Activated CD4-positive, alpha-beta T cell treated with anti-CD3 and anti-CD28 coated beads for 36 hours (primary cell): ENCODE results near the gene ZNF879. TPM values are rescaled to one million over a fixed set of nuclear protein-coding genes. Genes with fewer than 3 reads are reported as not detected.

Experiments used
- ATAC-seq: fragments of 200-7000 bp; cut with Tn5 transposase; one replicate; pipeline ENCODE4 v1.10.0; 2021; ENCODE audit warnings: mild to moderate bottlenecking, moderate library complexity
- CTCF ChIA-PET: fragments of 350-600 bp; sonication (Branson Sonifier 250); formaldehyde crosslinking; loops from one replicate; lab custom pipeline; 2021; ENCODE audit warnings: antibody characterized with exemption; lab: Charles Lee
- POLR2A ChIA-PET: fragments of 350-600 bp; sonication (Branson Sonifier 250); formaldehyde crosslinking; loops from one replicate; lab custom pipeline; 2021; ENCODE audit warnings: antibody characterized with exemption, inconsistent platforms; lab: Charles Lee
- DNase-seq: peaks from one replicate; pipeline ENCODE4 v3.0.0-alpha.2; 2020
- H3K27ac Mint-ChIP-seq: one replicate; pipeline ENCODE4 v1.8.0; 2021; ENCODE audit warnings: mixed read lengths
- H3K27me3 Mint-ChIP-seq: one replicate; pipeline ENCODE4 v1.8.0; 2021; ENCODE audit warnings: mixed read lengths
- H3K36me3 Mint-ChIP-seq: one replicate; pipeline ENCODE4 v1.8.0; 2021; ENCODE audit warnings: low read depth, mixed read lengths
- H3K4me1 Mint-ChIP-seq: one replicate; pipeline ENCODE4 v1.8.0; 2021; ENCODE audit warnings: mixed read lengths
- H3K4me3 Mint-ChIP-seq: one replicate; pipeline ENCODE4 v1.8.0; 2021; ENCODE audit warnings: mild to moderate bottlenecking, moderate library complexity, mixed read lengths
- H3K9me3 Mint-ChIP-seq: one replicate; pipeline ENCODE4 v1.8.0; 2021; ENCODE audit warnings: low read depth, mixed read lengths
- intact Hi-C, 2 experiments: fragments of 100-400 bp; cut with DNase I in 1 of 2; cut with micrococcal nuclease in 1 of 2; formaldehyde crosslinking; loops; one replicate each; pipeline versions ENCODE4 v1.14.2 to v1.15.1; 2022 to 2024; cut with DNase I, micrococcal nuclease
- total RNA-seq, 2 experiments: library from RNA; stranded (reverse); gene quantifications; one replicate each; pipeline ENCODE4 v1.2.3, GENCODE V29; 2021

Gene ZNF879
- total RNA-seq, 2 experiments from 2014 or later: 2.1 to 3.2 TPM

DNA sequence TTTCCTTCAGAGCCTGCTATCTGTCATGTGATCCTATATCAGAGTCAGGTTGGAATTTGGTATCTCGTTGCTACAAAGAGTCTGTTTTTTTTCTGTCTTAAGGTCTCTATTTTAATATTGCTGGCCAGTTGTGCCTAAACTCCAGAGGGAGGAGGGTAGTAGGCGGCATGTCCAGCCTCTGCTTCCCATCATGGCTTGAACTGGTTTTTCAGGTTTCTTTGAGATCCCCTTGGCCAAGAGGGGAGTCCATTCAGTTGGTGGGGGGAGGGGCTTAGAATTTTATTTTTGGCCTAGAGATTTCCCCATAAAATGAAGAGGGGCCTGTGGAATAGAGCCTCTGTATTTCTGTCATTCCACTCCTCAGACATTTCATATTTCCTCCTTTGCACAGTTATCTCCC is 21.2 kb downstream of the ZNF879 start:
- ATAC-seq (no peak), DNase-seq (no peak)
- ChIA-PET CTCF (no interaction called here), POLR2A (no interaction called here)
- Mint-ChIP-seq H3K9me3 (peaks cover 24% of the 10 kb centered on the region), H3K4me3 (no peak overlapping the region), H3K4me1 (no peaks in the 10 kb centered on the region), H3K27ac (no peak overlapping the region), H3K36me3 (peaks cover 4% of the 10 kb centered on the region), H3K27me3 (peaks cover 2% of the 10 kb centered on the region)
- intact Hi-C loops: no loop called here

- ChIA-PET CTCF (no interaction called here), POLR2A (no interaction called here)
- DNase-seq: no peak
- H3K4me3 Mint-ChIP-seq: no peak overlapping the region
- no peaks in the 10 kb centered on the region for H3K27me3 Mint-ChIP-seq
- intact Hi-C loops: no loop called here
- H3K27ac Mint-ChIP-seq: no peak overlapping the region
- no peaks in the 10 kb centered on the region for H3K4me1 Mint-ChIP-seq
- no peak for ATAC-seq
- H3K9me3 Mint-ChIP-seq: peaks cover 11% of the 10 kb centered on the region
- H3K36me3 Mint-ChIP-seq: peaks cover 4% of the 10 kb centered on the region
These were observed 28.2 kb downstream of the ZNF879 start for GRCh38 chr5:179051784-179052183.

DNA sequence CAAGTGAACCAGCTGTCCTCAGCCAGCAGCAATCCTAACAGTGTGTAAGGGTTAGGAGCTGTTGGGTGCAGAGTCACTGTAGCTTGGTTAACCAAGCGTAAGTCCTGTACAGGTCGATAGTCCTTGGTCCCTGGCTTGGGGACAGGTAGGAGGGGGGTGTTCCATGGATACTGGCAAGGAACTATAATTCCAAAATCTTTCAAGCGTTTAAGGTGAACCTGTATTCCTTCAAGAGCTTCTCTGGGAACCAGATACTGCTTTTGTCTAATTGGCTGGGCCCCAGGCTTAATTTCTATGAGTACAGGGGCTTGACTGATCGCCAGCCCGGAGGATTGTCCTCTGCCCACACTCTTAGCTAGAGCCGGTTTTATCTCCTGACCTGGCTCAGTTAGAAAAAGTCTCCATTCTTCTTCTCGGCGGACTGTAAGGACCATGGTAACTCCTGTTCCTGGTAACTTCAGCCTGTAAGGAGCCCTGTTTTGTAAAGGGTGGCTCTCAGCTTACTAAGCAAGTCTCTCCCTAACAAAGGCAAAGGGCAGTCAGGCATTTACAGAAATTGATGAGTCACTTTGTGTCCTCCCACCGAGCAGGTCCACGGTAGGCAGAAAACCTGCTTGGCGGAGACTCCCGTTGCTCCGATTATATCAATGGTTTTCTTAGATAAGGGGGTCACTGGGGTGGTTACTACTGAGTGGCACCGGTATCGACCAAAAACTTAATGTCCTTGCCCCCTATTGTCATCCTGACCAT is 30.6 kb downstream of the ZNF879 start:
- H3K27me3 Mint-ChIP-seq: no peaks in the 10 kb centered on the region
- no peaks in the 10 kb centered on the region for H3K4me1 Mint-ChIP-seq
- no peak for ATAC-seq
- ChIA-PET CTCF (no interaction called here), POLR2A (no interaction called here)
- intact Hi-C loops: no loop called here
- no peak for DNase-seq
- peaks cover 3% of the 10 kb centered on the region for H3K36me3 Mint-ChIP-seq
- H3K4me3 Mint-ChIP-seq: no peak overlapping the region
- H3K9me3 Mint-ChIP-seq: peaks cover 2% of the 10 kb centered on the region
- H3K27ac Mint-ChIP-seq: no peak overlapping the region

DNA sequence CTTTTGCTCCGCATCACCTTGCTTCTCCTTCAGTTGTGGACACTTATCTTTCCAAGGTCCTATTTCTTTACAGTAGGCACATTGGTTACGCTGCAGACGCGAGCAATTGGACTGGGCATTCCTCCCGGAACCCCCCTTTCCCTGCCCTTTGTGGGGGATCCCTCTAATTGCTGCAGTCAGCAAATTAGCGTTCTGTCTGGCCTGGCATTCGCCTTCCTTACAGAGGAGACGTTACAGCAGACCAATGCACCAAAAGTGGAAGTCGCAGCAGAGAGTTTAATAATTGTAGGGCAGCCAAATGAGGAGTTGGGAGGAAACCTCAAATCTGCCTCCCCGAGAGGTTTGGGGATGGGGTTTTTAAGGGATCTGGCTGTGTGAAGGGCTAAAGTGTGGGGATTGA is 31.3 kb downstream of the ZNF879 start:
- DNase-seq (no peak), ATAC-seq (no peak)
- no peak overlapping the region for H3K27ac Mint-ChIP-seq
- H3K4me3 Mint-ChIP-seq: no peak overlapping the region
- intact Hi-C loops: no loop called here
- H3K27me3 Mint-ChIP-seq: no peaks in the 10 kb centered on the region
- H3K4me1 Mint-ChIP-seq: peaks cover 5% of the 10 kb centered on the region
- POLR2A ChIA-PET: no interaction called here
- peaks cover 7% of the 10 kb centered on the region for H3K36me3 Mint-ChIP-seq
- CTCF ChIA-PET: no interaction called here
- H3K9me3 Mint-ChIP-seq: peaks cover 6% of the 10 kb centered on the region

GRCh38 chr5:179055436-179055835 is 31.8 kb downstream of the ZNF879 start:
- ATAC-seq: no peak
- no peak overlapping the region for H3K27ac Mint-ChIP-seq
- peaks cover 10% of the 10 kb centered on the region for H3K36me3 Mint-ChIP-seq
- ChIA-PET POLR2A (no interaction called here), CTCF (no interaction called here)
- intact Hi-C loops: no loop called here
- H3K9me3 Mint-ChIP-seq: peaks cover 6% of the 10 kb centered on the region
- no peak for DNase-seq
- no peaks in the 10 kb centered on the region for H3K27me3 Mint-ChIP-seq
- peaks cover 8% of the 10 kb centered on the region for H3K4me1 Mint-ChIP-seq
- no peak overlapping the region for H3K4me3 Mint-ChIP-seq

- ChIA-PET CTCF (no interaction called here), POLR2A (no interaction called here)
- DNase-seq (no peak), ATAC-seq (no peak)
- Mint-ChIP-seq H3K36me3 (peaks cover 11% of the 10 kb centered on the region), H3K27ac (no peak overlapping the region), H3K9me3 (peaks cover 6% of the 10 kb centered on the region), H3K4me1 (peaks cover 8% of the 10 kb centered on the region), H3K4me3 (no peak overlapping the region), H3K27me3 (no peaks in the 10 kb centered on the region)
- intact Hi-C loops: no loop called here
These were observed 32.2 kb downstream of the ZNF879 start for GRCh38 chr5:179055841-179056240.

- peaks cover 25% of the 10 kb centered on the region for H3K9me3 Mint-ChIP-seq
- H3K36me3 Mint-ChIP-seq: peaks cover 54% of the 10 kb centered on the region
- intact Hi-C loops: loop anchor here (1.0 to 2.0 kb wide), 6 partner anchors 37 to 434 kb away; partner anchors contain the start of genes ZNF879 (in 2 of the 2), CLK4 (in 1 of the 2), ZNF354A (in 1 of the 2) and ZNF354B (in 1 of the 2)
These were observed 36.8 kb downstream of the ZNF879 start, which contains the start of gene ZNF354C for GRCh38 chr5:179060116-179061008. Gene ZNF354C, plus strand, starts transcription at chr5:179060373. Its CDS starts 1,696 bp downstream, at chr5:179062069.

DNA sequence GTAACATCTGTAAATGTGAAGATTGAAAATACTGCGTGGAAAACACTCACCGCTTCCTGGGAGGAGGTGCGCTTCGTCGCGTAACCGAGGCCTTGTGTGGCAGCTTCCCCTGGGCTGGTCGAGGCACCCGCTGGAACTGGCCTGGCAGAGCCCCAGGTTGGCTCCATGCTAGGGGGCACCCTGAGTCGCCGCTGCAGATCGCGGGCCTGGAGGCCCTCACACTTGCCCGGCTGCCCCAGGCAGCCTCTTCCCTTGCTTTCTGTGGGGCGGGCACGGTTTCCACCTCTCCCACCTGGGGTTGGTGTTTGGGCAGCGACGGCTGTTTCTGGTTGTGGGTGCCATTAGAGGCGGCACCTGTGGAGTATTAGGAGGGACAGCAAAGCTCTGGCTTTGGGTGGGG is 37.4 kb downstream of the ZNF879 start:
- ChIA-PET POLR2A (interaction anchor here (0.5 to 1.4 kb wide), 3 partner anchors 82 to 330 kb away, joined by 4 to 10 read pairs (median 7); partner anchors contain the start of genes ZNF354A and ZNF354B), CTCF (interaction anchor here (0.7 to 2.0 kb wide), 3 partner anchors 105 to 369 kb away, joined by 3 to 10 read pairs (median 4); partner anchors contain the start of gene ZNF354A)
- DNase-seq (no peak), ATAC-seq (no peak)
- Mint-ChIP-seq H3K36me3 (peaks cover 60% of the 10 kb centered on the region), H3K9me3 (peaks cover 30% of the 10 kb centered on the region), H3K4me3 (peak overlapping the region; percentile 81), H3K27ac (peak overlapping the region; percentile 79), H3K27me3 (no peaks in the 10 kb centered on the region), H3K4me1 (peaks cover 16% of the 10 kb centered on the region)
- intact Hi-C loops: loop anchor here in 1 of 2 experiments (2.0 kb wide), 1 partner anchor 434 kb away; the partner anchor contains the start of gene CLK4

More at GRCh38 chr5:179060116-179061008, 36.8 kb downstream of the ZNF879 start, which contains the start of gene ZNF354C:
- DNase-seq: peak; percentile 93
- POLR2A ChIA-PET: interaction anchor here (0.5 to 1.4 kb wide), 4 partner anchors 13 to 330 kb away, joined by 3 to 10 read pairs (median 6); partner anchors contain the start of genes ZNF354A and ZNF354B
- peaks cover 16% of the 10 kb centered on the region for H3K4me1 Mint-ChIP-seq
- H3K27me3 Mint-ChIP-seq: no peaks in the 10 kb centered on the region
- H3K27ac Mint-ChIP-seq: peak within 1 kb of the TSS; percentile 90
- CTCF ChIA-PET: interaction anchor here (0.6 to 2.0 kb wide), 6 partner anchors 10 to 406 kb away, joined by 3 to 10 read pairs (median 3); partner anchors contain the start of genes ZNF354A and ZNF879
- ATAC-seq: peak; percentile 99
- H3K4me3 Mint-ChIP-seq: peak within 1 kb of the TSS; percentile 81

GRCh38 chr5:179065703-179066102 is 42.1 kb downstream of the ZNF879 start:
- no peak overlapping the region for H3K4me3 Mint-ChIP-seq
- peaks cover 51% of the 10 kb centered on the region for H3K9me3 Mint-ChIP-seq
- H3K27ac Mint-ChIP-seq: no peak overlapping the region
- DNase-seq (no peak), ATAC-seq (no peak)
- intact Hi-C loops: no loop called here
- peaks cover 8% of the 10 kb centered on the region for H3K4me1 Mint-ChIP-seq
- CTCF ChIA-PET: no interaction called here
- peaks cover 93% of the 10 kb centered on the region for H3K36me3 Mint-ChIP-seq
- no peaks in the 10 kb centered on the region for H3K27me3 Mint-ChIP-seq
- POLR2A ChIA-PET: no interaction called here

DNA sequence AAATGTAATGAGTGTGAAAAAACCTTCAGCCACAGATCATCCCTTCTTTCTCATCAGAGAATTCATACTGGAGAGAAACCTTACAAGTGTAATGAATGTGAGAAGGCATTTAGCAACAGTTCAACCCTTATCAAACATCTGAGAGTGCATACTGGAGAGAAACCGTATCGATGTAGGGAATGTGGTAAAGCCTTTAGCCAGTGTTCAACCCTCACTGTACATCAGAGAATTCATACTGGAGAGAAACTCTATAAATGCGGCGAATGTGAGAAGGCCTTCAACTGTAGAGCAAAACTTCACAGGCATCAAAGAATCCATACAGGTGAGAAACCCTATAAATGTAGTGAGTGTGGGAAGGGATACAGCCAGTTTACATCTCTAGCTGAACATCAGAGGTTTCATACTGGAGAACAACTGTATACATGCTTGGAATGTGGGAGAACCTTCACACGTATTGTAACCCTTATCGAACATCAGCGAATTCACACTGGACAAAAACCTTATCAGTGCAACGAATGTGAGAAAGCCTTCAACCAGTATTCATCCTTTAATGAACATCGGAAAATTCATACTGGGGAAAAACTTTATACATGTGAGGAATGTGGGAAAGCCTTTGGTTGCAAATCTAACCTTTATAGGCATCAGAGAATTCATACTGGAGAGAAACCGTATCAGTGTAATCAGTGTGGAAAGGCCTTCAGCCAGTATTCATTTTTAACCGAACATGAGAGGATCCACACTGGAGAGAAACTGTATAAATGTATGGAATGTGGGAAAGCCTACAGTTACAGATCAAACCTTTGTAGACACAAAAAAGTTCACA is 55.8 kb downstream of the ZNF879 start:
- no peak for ATAC-seq
- H3K27ac Mint-ChIP-seq: no peak overlapping the region
- no peak for DNase-seq
- POLR2A ChIA-PET: no interaction called here
- peaks cover 78% of the 10 kb centered on the region for H3K36me3 Mint-ChIP-seq
- no peaks in the 10 kb centered on the region for H3K4me1 Mint-ChIP-seq
- no peak overlapping the region for H3K4me3 Mint-ChIP-seq
- CTCF ChIA-PET: no interaction called here
- peaks cover 66% of the 10 kb centered on the region for H3K9me3 Mint-ChIP-seq
- no peaks in the 10 kb centered on the region for H3K27me3 Mint-ChIP-seq
- intact Hi-C loops: no loop called here
